IgD-negative memory B cell (primary cell): ENCODE data around the gene LYPD5. TPM values are rescaled to one million over a fixed set of nuclear protein-coding genes. Genes with fewer than 3 reads are reported as not detected.

ENCODE experiments used
- H3K27ac Mint-ChIP-seq, 3 donors: one replicate each; pipeline ENCODE4 v1.8.0; 2020 to 2022; ENCODE audit warnings: mild to moderate bottlenecking in 3 of 3, mixed read lengths in 3 of 3, moderate library complexity in 1 of 3
- H3K27me3 Mint-ChIP-seq: one replicate; pipeline ENCODE4 v1.8.0; 2021; ENCODE audit warnings: mixed read lengths
- H3K36me3 Mint-ChIP-seq: one replicate; pipeline ENCODE4 v1.8.0; 2020; ENCODE audit warnings: mild to moderate bottlenecking, mixed read lengths
- H3K4me1 Mint-ChIP-seq, 3 donors: one replicate each; pipeline ENCODE4 v1.8.0; 2020 to 2022; ENCODE audit warnings: mixed read lengths in 3 of 3, mild to moderate bottlenecking in 1 of 3
- H3K4me3 Mint-ChIP-seq, 4 donors: one replicate each; pipeline ENCODE4 v1.8.0; 2020 to 2022; ENCODE audit warnings: mild to moderate bottlenecking in 4 of 4, mixed read lengths in 4 of 4, moderate library complexity in 3 of 4
- H3K9me3 Mint-ChIP-seq, 3 donors: one replicate each; pipeline ENCODE4 v1.8.0; 2020 to 2021; ENCODE audit warnings: mixed read lengths in 3 of 3, mild to moderate bottlenecking in 1 of 3
- polyA plus RNA-seq: library from polyadenylated mRNA; unstranded; fragments of 300-500 nt; fragmentation: Illumina TruSeq; gene quantifications from one replicate; pipeline ENCODE4 v1.2.3, GENCODE V29; 2021

Gene LYPD5
- polyA plus RNA-seq, 1 donor from 2014 or later: not detected

- Mint-ChIP-seq H3K27ac (peak overlapping the region in 1 of 3 donors; percentile 31), H3K36me3 (no peaks in the 10 kb centered on the region), H3K27me3 (peaks cover 2% of the 10 kb centered on the region), H3K4me3 (no peak overlapping the region), H3K9me3 (peaks cover 0 to 1% (median 0%) of the 10 kb centered on the region in 3 donors), H3K4me1 (peaks cover 0 to 3% (median 2%) of the 10 kb centered on the region in 3 donors)
These were observed 11.7 kb downstream of the LYPD5 start for GRCh38 chr19:43790587-43790986.

- H3K4me1 Mint-ChIP-seq: peaks cover 9 to 13% (median 11%) of the 10 kb centered on the region in 3 donors
- no peak overlapping the region for H3K4me3 Mint-ChIP-seq
- no peaks in the 10 kb centered on the region for H3K9me3 Mint-ChIP-seq
- no peak overlapping the region for H3K27ac Mint-ChIP-seq
- H3K27me3 Mint-ChIP-seq: peaks cover 4% of the 10 kb centered on the region
- H3K36me3 Mint-ChIP-seq: no peaks in the 10 kb centered on the region
These were observed 13.2 kb downstream of the LYPD5 start for GRCh38 chr19:43789029-43789428.

- Mint-ChIP-seq H3K9me3 (no peaks in the 10 kb centered on the region), H3K36me3 (no peaks in the 10 kb centered on the region), H3K4me3 (no peak overlapping the region), H3K4me1 (peaks cover 10 to 29% (median 26%) of the 10 kb centered on the region in 3 donors), H3K27me3 (peaks cover 2% of the 10 kb centered on the region), H3K27ac (no peak overlapping the region)
These were observed 15.6 kb downstream of the LYPD5 start for GRCh38 chr19:43786665-43787064.

- Mint-ChIP-seq H3K4me3 (peak overlapping the region in 3 of 4 donors; percentile 85 to 87 (median 87)), H3K27ac (peak overlapping the region; percentile 93 to 99 (median 94)), H3K4me1 (peaks cover 14 to 33% (median 31%) of the 10 kb centered on the region in 3 donors), H3K27me3 (peaks cover 2% of the 10 kb centered on the region), H3K9me3 (no peaks in the 10 kb centered on the region), H3K36me3 (no peaks in the 10 kb centered on the region)
These were observed 17.1 kb downstream of the LYPD5 start for GRCh38 chr19:43784981-43785808.

- Mint-ChIP-seq H3K4me1 (peaks cover 14 to 33% (median 31%) of the 10 kb centered on the region in 3 donors), H3K36me3 (no peaks in the 10 kb centered on the region), H3K27me3 (peaks cover 2% of the 10 kb centered on the region), H3K9me3 (no peaks in the 10 kb centered on the region), H3K4me3 (peak overlapping the region; percentile 84 to 99 (median 98)), H3K27ac (peak overlapping the region; percentile 82 to 99 (median 94))
These were observed 17.8 kb downstream of the LYPD5 start for GRCh38 chr19:43784241-43784980.

GRCh38 chr19:43783636-43784035 is 18.6 kb downstream of the LYPD5 start:
- peaks cover 15 to 36% (median 32%) of the 10 kb centered on the region in 3 donors for H3K4me1 Mint-ChIP-seq
- H3K27ac Mint-ChIP-seq: peak overlapping the region; percentile 82 to 99 (median 88)
- peaks cover 2% of the 10 kb centered on the region for H3K27me3 Mint-ChIP-seq
- no peaks in the 10 kb centered on the region for H3K9me3 Mint-ChIP-seq
- H3K4me3 Mint-ChIP-seq: peak overlapping the region; percentile 84 to 99 (median 98)
- no peaks in the 10 kb centered on the region for H3K36me3 Mint-ChIP-seq

- no peaks in the 10 kb centered on the region for H3K9me3 Mint-ChIP-seq
- H3K27ac Mint-ChIP-seq: peak overlapping the region; percentile 82 to 99 (median 88)
- H3K4me3 Mint-ChIP-seq: peak overlapping the region; percentile 84 to 99 (median 98)
- peaks cover 2% of the 10 kb centered on the region for H3K27me3 Mint-ChIP-seq
- no peaks in the 10 kb centered on the region for H3K36me3 Mint-ChIP-seq
- H3K4me1 Mint-ChIP-seq: peaks cover 24 to 43% (median 38%) of the 10 kb centered on the region in 3 donors
These were observed 19.5 kb downstream of the LYPD5 start for GRCh38 chr19:43782689-43783231.

GRCh38 chr19:43782311-43782660 is 20.0 kb downstream of the LYPD5 start:
- Mint-ChIP-seq H3K27ac (peak overlapping the region; percentile 82 to 99 (median 88)), H3K4me3 (peak overlapping the region; percentile 84 to 99 (median 98))

GRCh38 chr19:43781630-43782310 is 20.5 kb downstream of the LYPD5 start:
- Mint-ChIP-seq H3K36me3 (peaks cover 3% of the 10 kb centered on the region), H3K4me3 (peak overlapping the region; percentile 84 to 99 (median 98)), H3K27me3 (peaks cover 2% of the 10 kb centered on the region), H3K4me1 (peaks cover 33 to 49% (median 44%) of the 10 kb centered on the region in 3 donors), H3K9me3 (no peaks in the 10 kb centered on the region), H3K27ac (peak overlapping the region; percentile 88 to 99 (median 93))

More at GRCh38 chr19:43782311-43782660, 20.0 kb downstream of the LYPD5 start:
- Mint-ChIP-seq H3K4me1 (peaks cover 28 to 45% (median 40%) of the 10 kb centered on the region in 3 donors), H3K9me3 (no peaks in the 10 kb centered on the region), H3K36me3 (peaks cover 2% of the 10 kb centered on the region), H3K27me3 (peaks cover 2% of the 10 kb centered on the region)

- Mint-ChIP-seq H3K4me1 (peaks cover 33 to 56% (median 52%) of the 10 kb centered on the region in 3 donors), H3K36me3 (peaks cover 3% of the 10 kb centered on the region), H3K4me3 (peak within 1 kb of the TSS; percentile 97 to 99 (median 98)), H3K9me3 (no peaks in the 10 kb centered on the region), H3K27me3 (peaks cover 2% of the 10 kb centered on the region), H3K27ac (peak within 1 kb of the TSS; percentile 88 to 99 (median 99))
These were observed 21.3 kb downstream of the LYPD5 start, which contains the start of gene KCNN4 for GRCh38 chr19:43780706-43781525. Gene KCNN4, minus strand, starts transcription at chr19:43780973. Its CDS starts 112 bp downstream, at chr19:43780861.

- Mint-ChIP-seq H3K4me1 (peaks cover 29 to 58% (median 54%) of the 10 kb centered on the region in 3 donors), H3K27ac (peak overlapping the region; percentile 63 to 99 (median 96)), H3K9me3 (no peaks in the 10 kb centered on the region), H3K36me3 (peaks cover 6% of the 10 kb centered on the region), H3K4me3 (peak overlapping the region; percentile 97 to 99 (median 98)), H3K27me3 (peaks cover 2% of the 10 kb centered on the region)
These were observed 22.4 kb downstream of the LYPD5 start for GRCh38 chr19:43779820-43780219.

GRCh38 chr19:43779147-43779819 is 23.0 kb downstream of the LYPD5 start:
- peak overlapping the region; percentile 96 to 99 (median 96) for H3K27ac Mint-ChIP-seq

GRCh38 chr19:43778651-43779050 is 23.6 kb downstream of the LYPD5 start:
- H3K27me3 Mint-ChIP-seq: no peaks in the 10 kb centered on the region
- peaks cover 24 to 49% (median 46%) of the 10 kb centered on the region in 3 donors for H3K4me1 Mint-ChIP-seq
- H3K4me3 Mint-ChIP-seq: peak overlapping the region; percentile 97 to 99 (median 98)
- H3K27ac Mint-ChIP-seq: peak overlapping the region; percentile 96 to 99 (median 96)
- H3K9me3 Mint-ChIP-seq: no peaks in the 10 kb centered on the region
- peaks cover 6% of the 10 kb centered on the region for H3K36me3 Mint-ChIP-seq

More at GRCh38 chr19:43779147-43779819, 23.0 kb downstream of the LYPD5 start:
- Mint-ChIP-seq H3K36me3 (peaks cover 6% of the 10 kb centered on the region), H3K4me1 (peaks cover 27 to 54% (median 52%) of the 10 kb centered on the region in 3 donors), H3K9me3 (no peaks in the 10 kb centered on the region), H3K27me3 (peaks cover 2% of the 10 kb centered on the region), H3K4me3 (peak overlapping the region; percentile 97 to 99 (median 98))
